Hepatocyte (in vitro differentiated cells): ENCODE measurements around the gene MAGI2.

Source experiments
- CTCF ChIP-seq: fragments of 200-600 bp; sonication (generic); IDR thresholded peaks from 2 replicates; pipeline ENCODE4 v1.5.1; 2016; ENCODE audit warnings: antibody characterized with exemption, mild to moderate bottlenecking; ENCODE audit not compliant: poor library complexity
- EZH2 ChIP-seq: fragments of 200-600 bp; sonication (generic); IDR thresholded peaks from 2 replicates; pipeline ENCODE4 v1.6.1; 2016; ENCODE audit warnings: antibody characterized with exemption, mild to moderate bottlenecking, borderline replicate concordance

GRCh38 chr7:78427209-78427608, 1026.3 kb downstream of the MAGI2 start:
- TF ChIP-seq CTCF (no peak), EZH2 (no peak)
